GM12873 (cell line): ENCODE results near the gene YPEL1.

Source experiments
- TF ChIP-seq, protein P1 (sequence below): IDR thresholded peaks from 2 replicates; pipeline ENCODE4 v1.5.1; 2012; ENCODE audit warnings: low read depth, mild to moderate bottlenecking, moderate library complexity, low read length, control low read depth; ENCODE audit not compliant: insufficient read depth; ENCODE audit errors: missing control alignments

The YPEL1 gene

GRCh38 chr22:21703684-21704316, 31.8 kb downstream of the YPEL1 start:
- TF ChIP-seq, protein P1, sequence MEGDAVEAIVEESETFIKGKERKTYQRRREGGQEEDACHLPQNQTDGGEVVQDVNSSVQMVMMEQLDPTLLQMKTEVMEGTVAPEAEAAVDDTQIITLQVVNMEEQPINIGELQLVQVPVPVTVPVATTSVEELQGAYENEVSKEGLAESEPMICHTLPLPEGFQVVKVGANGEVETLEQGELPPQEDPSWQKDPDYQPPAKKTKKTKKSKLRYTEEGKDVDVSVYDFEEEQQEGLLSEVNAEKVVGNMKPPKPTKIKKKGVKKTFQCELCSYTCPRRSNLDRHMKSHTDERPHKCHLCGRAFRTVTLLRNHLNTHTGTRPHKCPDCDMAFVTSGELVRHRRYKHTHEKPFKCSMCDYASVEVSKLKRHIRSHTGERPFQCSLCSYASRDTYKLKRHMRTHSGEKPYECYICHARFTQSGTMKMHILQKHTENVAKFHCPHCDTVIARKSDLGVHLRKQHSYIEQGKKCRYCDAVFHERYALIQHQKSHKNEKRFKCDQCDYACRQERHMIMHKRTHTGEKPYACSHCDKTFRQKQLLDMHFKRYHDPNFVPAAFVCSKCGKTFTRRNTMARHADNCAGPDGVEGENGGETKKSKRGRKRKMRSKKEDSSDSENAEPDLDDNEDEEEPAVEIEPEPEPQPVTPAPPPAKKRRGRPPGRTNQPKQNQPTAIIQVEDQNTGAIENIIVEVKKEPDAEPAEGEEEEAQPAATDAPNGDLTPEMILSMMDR, result no peak

DNA sequence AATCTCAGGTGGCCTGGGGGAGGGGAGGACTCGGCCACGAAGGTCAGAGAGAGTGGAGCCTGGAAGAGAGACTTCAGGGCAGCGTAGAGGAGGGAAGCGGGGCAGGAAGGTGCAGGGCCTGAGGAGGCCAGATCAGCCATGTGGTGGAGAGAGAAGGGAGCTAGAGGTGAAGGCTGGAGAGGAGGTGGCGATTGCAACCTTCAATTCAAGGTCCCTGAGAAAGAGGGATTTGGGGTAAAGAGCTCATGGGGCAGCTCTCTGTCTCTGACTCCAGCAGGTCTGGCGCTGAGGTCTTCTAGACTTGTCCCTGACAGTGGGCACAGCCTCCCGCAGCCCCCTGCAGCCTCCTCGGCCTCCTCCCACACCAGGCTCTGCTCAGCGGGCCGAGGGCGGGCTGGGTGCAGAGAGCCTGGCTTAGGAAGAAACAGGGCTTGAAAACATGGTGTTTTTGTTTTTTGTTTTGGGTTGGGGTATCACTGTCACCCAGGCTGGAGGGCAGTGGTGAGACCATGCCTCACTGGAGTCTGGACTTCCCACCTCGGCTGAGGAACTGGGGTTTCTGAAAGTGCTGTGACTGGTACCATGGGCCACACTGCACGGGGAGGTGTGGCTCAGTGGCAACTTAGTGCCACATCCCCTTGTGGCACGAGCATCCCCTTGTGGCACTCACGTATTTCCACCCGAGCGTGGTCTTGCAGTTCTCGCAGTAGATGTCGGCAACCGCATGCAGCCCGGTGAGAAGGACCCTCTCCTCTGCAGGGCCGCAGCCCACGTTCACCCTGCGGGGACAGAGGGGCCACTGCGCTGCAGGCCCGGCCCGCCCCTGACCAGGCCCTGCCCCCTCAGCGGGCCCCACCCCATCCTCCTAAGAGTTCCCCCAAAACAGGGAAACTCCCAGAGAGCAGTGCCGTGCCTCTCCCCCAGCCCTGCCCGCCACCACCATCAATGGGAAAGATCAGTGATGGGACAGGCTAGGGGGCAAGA, 32.6 kb downstream of the YPEL1 start:
- TF ChIP-seq, protein P1, result no peak

DNA sequence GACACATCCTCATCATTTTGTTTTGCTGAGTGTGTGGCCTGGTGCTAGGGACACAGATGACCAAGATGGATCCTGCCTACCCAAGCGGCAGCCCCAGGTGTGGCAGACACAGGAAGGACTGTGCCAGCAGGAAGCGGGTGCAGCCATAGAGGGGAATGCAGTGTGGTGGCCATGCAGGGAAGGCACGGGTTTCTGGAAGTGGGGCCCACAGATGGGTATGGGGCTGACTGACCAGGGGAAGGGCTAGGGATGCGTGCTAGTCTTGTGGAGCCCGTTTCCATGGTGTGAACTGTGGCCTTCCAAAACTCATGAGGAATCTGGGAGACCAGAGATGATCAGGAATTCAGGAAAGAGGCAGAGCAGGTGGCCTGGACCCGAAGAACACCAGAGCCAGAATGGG, 33.5 kb downstream of the YPEL1 start:
- TF ChIP-seq, protein P1, result no peak

- TF ChIP-seq, protein P1, result no peak
Measured at GRCh38 chr22:21701384-21701971, 34.1 kb downstream of the YPEL1 start.

DNA sequence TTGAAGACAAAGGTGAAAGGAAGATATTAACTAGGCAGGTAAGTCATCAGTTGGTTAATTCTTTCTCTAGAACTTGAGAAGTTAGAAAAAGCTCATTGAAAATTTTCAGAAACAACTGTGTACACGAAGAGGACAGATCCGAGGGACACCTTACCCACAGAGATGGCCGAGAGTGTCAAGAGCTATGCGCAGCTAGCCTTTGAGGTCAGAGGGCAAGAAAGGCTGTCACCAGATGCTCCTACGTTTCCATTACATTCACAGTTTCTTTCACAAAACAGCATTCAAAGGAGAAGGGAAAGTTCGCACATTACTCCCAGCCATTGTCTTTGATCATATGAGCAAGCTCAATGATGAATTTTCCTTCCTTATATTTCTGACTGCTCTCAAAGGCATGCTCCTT, 34.8 kb downstream of the YPEL1 start:
- TF ChIP-seq, protein P1, result no peak

DNA sequence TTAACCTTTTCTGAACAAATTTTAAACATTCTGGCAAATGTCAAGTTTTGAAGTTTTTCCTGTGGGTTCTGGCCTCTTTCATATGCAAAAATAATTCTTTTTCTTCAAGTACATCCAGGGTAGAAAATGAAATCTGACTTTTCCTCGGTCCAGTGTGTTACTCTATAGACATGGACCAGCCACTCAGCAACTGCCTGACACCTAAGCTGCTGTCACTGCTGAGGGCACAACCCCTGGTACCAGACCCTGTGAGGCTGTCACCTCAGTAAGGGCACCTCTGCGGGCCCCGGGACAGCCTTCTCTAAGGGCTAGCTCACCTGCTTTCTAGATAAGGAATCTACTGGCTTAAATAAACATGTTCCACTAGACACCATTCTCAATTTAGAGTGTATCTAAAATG, 36.0 kb downstream of the YPEL1 start:
- TF ChIP-seq, protein P1, result no peak

DNA sequence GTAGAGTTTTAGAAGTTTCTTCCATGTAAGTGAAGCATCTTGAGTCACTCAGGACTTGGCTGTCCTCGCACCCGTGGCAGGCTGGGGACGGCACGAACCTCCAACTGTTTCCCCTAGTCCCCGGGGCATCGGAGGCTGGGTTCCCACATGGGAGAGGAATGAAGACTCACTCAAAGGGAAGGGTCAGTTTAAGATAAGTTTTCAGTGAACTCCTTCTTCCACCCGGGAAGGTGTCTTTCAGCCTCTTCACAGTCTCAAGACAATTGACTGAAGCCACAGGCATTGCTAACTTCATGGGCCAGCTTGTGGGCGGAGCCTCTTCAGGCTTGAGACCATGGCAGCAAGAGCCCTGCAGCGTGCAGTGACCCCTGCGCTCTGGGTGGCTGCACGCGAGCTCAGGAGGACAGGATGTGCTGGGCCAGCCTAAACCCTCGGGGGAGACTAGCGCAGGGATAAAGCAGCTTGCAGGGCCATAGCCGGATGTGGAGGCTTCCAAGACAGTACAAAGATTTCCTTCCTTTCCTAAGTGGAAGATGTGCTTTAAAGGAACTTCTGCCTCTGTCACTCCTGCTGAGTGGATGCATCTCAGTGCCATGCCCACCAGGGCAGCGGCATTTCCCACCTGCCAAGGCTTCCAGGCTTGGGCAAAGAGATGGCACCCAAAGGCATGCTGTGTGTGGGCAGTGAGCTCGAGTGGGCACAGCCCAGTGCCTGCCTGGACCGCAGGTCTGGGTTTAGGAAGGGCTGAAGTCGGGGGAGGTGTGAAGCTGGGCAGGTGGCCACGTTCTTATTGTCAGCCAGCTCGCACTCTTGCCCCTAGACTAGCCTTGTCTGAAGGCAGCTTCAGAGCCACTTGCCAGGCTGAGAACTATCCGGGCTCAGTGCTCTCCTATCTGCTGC, 36.9 kb downstream of the YPEL1 start:
- TF ChIP-seq, protein P1, result no peak
